ENCODE results near the gene HEXIM1.
A peak's percentile ranks its signal among the peaks of the same experiment; 100 is the strongest.

HEXIM1 gene

DNA sequence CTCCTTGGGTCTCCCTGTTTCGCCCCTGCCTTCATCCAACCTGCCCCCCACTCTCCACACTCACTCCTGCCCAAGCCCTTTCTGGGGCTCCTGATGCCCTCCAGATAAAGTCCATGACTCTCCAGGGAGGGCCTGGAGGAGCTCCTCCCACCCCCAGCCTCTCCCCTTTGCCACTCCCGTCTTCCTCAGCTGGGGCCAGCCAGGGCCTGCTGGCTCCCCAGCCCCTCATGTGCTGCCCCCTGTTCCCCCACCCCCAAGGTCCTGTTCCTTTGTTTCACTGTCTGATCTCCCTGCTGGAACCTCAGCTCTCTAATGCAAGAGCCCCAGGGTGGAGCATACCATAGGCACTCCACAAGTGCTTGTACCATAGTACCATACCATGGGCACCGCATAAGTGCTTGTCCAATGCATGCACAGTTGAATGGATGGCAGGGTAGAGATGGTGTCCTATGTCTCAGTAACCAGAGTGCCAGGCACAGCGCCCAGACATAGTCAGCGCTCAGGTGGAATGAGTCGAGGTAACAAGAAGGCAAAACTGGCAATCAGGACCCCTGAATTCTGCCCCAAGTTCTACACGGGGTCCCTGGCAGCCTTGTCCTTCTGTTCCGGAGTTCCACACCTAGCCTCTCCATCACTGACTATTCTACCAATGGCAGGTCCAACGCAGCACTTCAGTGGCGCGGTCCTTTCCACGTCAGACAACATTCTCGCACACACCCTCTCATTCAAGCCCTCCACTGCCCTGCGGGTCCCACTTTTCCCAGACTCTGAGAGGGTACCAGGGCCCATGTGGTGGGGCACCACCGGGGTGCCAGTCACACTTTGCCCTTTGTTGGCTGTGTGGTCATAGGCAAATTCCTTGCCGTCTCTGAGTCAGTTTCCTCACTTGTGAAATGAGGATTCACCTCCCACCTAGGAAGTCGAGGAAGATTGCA lies 17.3 kb upstream of the HEXIM1 start:
- no peak for DNase-seq

DNA sequence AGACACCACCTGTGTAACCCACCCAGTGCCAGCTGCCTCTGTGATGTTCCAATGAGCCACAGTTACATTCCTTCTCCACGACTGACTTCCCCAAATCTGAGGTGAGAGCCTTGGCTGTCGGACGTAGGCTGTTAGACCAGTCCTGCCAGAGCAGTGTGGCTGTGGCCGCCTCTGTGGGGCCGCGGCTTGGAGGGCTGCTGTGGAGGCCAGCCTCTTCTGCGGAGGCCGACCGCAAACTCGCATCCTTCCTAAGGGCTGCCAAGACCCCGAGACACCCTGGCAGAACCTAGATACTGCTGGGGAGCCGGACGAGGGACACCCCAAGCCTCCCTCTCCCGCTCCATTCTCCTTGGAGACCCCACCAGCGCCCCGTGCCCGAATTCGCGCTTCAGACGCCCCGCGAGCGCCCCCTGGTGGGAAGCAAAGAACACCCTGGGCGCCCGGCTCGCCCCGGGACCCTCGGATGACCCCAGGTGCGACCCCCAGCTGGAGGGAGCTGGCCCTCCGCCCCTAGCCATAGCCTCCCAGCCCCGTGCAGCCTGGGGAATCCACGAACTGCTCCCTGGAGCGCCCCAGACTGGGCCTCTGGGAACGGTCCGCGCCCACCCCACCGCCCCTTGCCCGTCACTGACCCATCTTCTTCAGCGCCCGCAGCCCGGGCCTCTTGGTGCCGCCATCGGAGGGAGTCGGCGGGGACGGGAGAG lies 16.5 kb upstream of the HEXIM1 start:
- peak; percentile 50 to 55 for DNase-seq

DNA sequence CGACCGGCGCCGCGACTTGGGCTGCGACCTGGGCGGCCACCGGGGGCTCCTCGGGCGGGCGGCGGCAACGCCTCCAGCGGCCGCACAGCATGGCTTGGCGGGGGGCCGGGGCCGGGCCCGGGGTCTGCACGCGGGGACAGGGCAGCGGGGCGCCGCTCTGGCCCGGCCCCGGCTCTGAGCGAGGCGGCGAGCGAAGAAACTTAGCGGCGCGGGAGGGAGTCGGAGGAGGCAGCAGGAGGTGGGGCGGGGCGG lies 16.0 kb upstream of the HEXIM1 start, which contains the start of gene PLCD3:
Gene PLCD3 (minus strand): TSS at position 196 of the 252 bp plus-strand sequence. CDS start 105 bp downstream, at position 91.
- DNase-seq, result no peak

DNA sequence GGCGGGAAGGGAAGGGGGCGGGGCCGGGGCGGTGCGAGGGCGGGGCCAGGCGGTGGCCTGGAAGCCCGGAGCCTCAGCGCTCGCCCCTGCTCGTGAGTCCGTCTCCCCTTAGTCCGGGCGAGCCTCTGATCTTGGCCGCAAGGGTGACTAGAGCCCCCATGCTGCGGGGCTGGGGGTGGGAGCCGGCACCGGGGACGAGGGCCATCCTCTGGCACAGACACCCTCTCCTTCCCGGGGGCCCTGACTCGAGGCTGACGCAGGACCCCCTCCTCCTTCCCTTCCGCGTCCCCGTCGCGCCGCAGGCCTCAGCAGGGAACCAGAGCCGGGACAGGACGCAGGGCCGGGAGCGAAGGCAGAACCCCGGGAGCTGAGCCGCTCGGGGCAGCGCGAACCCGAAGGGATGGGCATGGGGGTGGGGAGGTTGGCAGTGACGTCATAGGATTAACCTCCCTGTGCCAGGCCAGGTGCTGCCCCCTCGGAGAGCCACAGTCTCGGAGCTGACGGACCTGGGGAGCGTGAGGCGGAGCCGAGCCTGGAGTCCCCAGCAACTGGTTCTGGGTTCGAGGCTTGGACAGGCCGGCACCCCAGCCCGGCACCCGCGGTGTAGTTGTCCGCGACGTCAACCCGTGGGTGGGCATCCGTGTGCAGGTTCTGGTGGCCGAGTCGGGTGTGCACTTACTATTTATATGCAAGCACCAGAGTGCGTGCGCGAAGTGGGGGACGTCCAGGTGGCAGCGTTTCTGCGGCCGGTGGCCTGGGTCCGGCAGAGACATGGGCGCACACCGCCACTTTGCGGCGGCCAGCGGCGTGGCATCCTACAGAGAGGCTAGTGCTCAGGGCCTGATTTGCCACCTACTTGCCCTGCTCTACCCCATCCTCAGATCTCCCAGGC lies 15.5 kb upstream of the HEXIM1 start:
- DNase-seq, result peak; percentile 69 to 76

DNA sequence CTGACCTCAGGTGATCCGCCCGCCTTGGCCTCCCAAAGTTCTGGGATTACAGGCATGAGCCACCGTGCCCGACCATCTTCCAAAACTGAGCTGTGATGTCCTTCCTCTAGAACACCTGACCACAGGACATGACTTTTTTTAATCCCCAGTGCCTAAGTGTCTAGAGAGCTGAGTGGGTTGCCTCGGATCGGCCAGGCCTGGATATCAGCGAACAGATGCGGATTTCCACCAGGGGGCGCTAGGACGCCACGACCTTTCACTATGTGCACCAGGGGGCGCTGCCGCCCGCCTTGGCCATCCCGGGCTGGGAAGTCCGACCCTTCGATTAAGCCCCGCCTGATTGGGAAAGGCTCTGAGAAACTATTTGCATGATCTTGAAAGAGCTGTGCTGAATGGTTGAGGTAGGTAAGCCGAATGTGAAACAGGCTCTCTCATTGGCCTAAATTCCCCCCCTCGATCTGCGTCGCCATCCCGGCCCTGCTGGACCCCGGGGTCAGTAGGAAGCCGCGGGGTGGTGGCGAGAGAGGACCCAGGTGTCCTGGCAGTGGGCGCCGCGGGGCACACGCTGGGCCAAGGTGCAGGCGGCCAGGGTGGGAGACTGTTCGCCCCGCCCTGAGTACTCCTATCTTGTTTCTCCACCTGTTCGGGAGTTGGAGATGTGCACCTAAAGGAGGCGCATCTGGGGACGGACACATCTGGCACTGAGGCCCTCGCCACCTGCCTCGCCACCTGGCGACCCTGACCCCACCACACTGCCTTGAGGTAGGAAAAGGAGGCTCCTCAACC lies 12.9 kb upstream of the HEXIM1 start, which contains the start of gene ACBD4:
Gene ACBD4 (plus strand): TSS at position 496 of the 786 bp plus-strand sequence. CDS start 458 bp downstream, outside the sequence.
- DNase-seq, result peak; percentile 97

DNA sequence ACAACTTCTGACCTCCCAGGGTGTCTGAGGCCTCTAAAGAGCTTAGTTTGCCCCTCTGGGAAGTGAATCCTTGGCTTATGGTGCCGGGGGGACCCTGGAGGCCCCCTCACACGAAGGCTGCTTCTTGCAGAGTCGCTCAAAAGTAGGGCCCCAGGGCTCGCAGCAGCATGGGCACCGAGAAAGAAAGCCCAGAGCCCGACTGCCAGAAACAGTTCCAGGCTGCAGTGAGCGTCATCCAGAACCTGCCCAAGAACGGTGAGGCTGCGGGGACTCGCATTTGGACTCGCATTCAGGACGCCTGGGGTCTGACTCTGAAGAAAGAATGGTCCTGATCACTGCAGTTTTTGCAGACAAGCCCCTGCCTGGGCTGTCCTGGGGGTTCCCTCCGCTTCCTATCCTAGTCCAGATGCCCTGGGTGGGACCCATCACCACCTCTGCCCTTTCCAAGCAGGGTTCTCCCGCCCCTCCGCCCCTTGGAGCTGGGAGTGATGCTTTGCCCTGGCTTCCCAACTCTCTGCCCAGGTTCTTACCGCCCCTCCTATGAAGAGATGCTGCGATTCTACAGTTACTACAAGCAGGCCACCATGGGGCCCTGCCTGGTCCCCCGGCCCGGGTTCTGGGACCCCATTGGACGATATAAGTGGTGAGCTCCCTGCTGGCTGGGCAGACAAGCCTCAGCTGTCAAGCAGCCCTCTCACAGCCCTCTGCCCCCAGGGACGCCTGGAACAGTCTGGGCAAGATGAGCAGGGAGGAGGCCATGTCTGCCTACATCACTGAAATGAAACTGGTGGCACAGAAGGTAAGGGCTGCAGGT lies 12.1 kb upstream of the HEXIM1 start:
- DNase-seq, result no peak

DNA sequence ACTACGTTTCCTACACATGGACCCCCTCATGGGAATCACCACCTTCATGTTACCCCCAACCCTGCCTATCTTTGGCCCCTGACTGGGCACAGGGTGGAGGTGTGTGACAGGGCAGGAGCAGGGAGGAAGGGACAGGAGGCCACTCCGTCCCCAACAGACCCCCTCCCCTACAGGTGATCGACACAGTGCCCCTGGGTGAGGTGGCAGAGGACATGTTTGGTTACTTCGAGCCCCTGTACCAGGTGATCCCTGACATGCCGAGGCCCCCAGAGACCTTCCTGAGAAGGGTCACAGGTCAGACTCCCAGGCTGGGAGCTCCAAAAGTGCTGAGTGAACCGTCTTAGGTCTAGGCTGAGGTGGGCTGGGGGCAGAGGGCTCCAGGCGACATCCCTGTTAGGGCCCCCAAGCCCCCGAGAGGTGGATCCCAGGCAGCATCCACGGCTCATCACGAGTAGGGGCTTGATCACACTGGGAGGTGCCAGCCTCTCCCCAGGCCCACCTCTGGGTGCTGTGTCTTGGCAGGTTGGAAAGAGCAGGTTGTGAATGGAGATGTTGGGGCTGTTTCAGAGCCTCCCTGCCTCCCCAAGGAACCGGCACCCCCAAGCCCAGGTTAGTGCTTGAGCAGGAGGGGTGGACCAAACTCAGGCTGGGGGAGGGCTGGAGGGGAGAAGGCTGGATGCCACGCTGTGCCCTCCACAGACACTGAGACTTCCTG lies 11.3 kb upstream of the HEXIM1 start:
- no peak for DNase-seq

DNA sequence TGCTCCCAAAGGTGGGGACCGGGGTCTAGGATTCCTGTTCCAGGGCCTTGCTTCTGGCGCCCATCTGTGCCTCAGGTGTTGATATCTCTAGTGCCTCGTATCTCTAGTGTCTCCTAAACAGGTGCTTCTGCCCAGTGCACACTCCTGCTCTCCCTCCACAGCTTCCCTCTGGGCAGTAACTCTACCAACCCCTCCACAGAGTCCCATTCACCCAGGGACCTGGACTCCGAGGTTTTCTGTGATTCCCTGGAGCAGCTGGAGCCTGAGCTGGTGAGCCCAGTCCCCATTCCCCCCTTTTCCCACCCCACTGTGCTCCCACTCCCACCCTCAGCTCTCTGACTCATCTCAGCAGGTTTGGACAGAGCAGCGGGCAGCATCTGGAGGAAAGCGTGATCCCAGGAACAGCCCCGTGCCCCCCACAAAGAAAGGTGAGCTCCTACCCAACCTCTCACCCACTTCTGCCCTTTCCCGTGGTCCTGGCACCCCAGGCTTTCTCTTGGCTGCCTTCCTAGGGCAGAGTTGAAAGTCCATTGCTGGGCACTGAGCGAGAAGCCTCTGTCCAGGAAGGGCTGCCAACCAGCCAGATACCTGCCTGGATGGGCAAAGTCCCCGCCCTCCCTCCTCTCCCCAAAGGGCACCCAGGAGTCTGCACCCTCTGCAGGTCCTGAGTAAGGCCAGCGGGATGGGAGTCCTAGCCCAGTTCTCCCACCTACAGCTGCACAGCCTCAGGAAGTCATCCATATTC lies 10.5 kb upstream of the HEXIM1 start:
- no peak for DNase-seq

DNA sequence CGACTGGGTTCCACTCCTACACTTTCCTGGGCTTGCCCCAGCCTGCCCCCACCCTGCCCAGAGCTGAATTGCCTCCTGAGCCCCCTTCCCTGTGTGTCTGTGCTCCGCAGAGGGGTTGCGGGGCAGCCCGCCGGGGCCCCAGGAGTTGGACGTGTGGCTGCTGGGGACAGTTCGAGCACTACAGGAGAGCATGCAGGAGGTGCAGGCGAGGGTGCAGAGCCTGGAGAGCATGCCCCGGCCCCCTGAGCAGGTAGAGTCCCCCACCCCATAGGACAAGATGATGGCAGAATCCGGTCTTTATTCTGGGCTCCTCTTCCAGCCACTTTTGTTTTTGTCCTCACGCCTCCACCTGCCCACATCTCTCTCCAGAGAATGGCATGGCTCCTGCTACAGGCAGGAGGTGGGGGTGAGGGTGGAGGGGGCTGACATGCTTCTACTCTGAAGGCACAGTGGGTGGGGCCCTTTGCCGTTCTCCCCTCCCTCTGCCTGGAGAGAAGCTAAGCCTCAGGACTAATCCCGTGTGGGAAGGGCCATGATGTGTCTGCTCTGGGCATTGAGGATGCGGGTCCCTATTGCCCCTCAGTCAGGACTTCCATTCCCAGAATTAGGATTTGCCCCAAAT lies 9.3 kb upstream of the HEXIM1 start:
- no peak for DNase-seq

DNA sequence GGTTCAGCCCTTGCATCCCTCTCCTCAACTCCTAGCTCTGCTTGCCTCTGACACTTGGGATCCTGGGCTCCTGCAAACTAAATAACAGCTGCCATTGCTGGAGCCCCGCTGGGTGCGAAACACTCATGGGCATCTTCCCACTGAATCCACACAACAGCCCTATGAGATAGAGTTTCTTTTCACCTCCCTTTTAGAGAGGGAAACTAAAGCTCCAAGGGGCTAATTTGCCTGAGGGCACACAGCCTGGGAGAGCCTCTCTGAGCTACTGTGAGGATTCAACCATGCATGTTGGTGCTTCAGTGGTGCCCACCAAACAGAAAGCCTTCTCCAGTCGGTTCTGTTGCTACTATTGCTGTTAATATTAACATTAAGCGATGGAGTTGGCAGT lies 8.7 kb upstream of the HEXIM1 start:
- no peak for DNase-seq

DNA sequence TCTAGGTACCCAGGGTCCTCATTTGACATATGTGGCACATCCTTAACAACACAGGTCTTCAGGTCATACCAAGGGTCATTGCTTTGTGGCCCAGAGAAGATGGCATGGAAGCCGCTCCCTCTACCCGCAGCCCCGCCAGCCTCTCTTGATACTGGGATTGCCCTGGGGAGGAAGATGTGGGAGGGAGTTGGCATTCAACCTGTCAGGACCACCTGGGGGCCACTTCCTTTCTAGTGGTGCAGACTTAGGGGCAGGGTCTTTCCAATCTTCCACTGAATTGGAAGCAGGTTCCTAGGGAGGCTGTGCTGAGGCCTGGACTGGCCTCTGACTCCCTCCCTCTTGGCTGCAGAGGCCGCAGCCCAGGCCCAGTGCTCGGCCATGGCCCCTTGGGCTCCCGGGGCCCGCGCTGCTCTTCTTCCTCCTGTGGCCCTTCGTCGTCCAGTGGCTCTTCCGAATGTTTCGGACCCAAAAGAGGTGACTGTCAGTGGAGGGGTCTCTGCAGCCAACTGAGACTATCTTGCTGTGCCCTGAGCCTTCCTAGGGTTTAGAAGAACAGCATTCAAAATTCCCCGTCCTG lies 5.1 kb upstream of the HEXIM1 start:
- no peak for DNase-seq

DNA sequence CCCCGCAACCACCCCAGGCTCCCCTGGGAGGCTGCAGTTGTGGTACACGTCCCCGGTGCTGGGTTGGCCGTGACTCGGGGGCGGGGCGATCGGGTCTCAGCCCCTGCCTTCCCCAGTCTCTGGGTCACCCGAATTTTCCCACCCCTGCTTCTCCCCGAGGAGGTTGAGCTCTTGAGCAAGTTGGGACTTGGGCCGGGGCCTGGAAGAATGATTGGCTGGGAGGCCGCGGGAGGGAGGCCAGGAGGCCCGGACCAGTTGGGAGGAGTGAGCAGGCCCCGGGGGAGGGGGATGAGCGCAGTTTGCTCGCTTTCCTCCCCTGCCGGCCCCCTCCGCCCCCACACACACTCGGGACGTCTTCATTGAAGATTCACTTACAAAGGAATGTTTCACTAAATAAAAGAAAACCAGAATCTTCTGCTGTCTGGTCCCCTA lies 4.5 kb upstream of the HEXIM1 start:
- DNase-seq, result peak in 1 of 2 donors; percentile 27

DNA sequence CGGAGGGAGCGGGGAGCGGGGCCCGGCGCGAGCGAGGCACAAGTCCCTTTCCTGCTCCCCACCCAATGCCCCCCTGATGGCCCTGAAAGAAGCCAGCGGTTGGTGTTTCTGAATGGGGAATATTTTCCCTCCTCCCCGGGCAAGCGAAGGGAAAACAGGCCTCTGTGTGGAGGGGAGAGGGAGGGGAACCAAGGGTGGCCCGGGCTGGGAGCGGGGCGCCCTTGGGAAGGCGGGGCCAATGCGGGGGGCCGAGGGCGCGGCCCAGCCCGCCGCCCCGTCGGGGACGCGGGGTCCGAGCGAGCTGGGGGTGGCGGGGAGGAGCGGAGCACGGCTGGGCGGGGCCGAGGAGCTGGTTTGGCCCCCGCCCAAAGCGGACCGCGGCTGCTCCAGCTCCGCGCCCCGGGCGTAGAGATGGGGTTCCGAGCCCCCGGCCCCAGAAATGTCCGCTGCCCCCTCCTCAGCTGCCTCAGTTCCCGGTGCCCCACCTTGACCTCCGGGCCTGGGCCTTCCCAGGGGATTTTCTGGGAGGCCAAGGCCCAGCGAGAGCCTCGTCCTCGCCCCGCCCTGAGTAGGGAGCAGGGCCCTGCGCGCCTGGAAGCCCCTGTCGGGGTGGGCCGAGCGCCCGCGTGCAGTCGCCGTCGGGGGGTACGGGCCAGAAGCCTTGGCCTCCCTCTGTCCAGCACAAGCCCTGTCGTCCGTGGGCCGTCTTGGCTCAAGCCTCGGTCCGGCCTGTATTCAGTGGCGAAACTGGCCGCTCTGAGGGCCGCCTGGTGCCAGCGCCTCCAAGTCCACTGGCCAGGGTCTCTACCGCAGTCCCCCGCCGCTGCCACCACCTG lies 3.9 kb upstream of the HEXIM1 start:
- no peak for DNase-seq

DNA sequence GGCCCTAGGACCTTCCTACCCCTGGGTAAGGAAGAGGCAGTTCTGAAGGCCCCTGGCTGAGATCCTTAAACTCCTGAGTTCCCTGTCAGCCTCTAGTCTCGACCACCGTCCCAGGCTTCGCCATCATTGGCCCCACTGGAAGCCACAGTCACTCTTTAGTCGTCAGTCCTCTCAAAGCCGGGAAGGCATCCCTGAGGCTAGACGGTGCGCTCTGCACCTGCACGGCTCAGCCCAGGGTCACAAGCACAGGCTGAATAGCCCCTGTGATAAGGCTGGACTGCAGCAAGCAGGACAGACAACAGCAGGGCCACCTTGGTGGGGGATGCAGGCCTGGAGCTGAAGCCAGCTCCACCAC lies 3.3 kb upstream of the HEXIM1 start:
- no peak for DNase-seq

DNA sequence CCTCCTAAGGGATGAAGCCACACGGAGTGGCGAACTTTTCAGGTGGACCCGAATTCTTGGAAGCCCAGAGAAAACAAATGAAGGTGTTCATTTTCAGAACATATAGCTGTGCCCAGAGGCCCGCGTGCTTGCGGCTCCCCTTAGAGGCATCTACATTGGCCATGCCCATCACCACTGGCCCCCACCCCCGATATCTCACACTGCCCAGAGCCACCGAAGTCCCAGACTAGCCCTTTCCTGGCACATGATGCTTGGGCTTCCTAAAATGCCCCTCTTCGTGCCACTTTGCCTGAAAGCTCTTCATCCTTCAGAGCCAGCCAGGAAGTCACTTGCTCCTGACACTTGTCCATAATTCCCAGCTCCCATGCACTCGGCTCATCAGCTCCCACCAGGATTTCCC lies 2.1 kb upstream of the HEXIM1 start:
- no peak for DNase-seq

DNA sequence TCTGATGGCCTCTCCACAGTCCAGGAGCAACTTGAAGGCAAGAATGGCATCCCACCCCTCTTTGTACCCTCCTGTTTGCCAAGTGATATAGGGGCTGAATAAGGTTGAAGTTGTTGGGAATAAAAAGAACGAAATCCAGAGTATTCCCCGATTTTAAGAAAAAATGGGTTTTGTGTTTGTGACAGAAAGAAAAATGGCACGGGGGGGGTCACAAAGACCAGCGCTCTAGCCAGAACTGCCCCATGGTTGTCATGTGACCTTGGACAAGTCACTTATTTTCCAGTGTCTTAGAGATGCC lies 1.7 kb upstream of the HEXIM1 start:
- DNase-seq, result no peak

DNA sequence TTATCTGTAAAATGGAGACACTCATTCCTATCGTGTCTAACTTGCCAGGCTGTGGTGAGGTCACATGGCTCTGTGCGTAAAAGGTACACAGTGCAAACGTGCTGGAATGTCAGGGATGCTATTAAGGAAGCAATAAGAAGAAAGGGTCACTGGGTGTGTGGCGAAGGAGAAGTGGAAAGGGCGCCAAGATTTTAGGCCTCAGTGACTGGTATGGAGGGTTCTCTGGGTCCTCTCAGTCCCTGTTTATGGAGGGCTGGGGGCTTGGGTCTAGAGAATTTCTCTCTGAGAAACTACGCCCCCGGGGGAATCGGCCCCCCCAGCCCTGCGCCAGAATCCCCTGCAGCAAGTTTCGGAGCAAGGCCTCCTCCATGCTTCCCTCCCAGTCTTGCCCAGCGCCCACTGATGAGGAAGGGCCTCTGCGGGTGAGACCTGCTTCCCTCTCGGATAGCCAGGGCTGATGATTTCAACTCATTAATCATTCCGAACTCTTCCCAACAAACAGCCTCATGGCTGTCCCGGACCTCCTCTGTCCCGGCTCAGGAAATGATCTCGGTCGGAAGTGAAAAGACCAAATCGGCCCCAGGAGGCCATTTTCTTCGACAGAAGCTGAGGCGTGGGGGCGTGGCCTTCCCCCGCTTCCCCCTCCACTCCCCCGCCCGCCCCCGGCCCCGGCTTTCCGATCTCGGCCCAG lies 1.2 kb upstream of the HEXIM1 start:
- peak in 1 of 2 donors; percentile 77 for DNase-seq
